ENCODE measurements around the gene A3GALT2.

DNA sequence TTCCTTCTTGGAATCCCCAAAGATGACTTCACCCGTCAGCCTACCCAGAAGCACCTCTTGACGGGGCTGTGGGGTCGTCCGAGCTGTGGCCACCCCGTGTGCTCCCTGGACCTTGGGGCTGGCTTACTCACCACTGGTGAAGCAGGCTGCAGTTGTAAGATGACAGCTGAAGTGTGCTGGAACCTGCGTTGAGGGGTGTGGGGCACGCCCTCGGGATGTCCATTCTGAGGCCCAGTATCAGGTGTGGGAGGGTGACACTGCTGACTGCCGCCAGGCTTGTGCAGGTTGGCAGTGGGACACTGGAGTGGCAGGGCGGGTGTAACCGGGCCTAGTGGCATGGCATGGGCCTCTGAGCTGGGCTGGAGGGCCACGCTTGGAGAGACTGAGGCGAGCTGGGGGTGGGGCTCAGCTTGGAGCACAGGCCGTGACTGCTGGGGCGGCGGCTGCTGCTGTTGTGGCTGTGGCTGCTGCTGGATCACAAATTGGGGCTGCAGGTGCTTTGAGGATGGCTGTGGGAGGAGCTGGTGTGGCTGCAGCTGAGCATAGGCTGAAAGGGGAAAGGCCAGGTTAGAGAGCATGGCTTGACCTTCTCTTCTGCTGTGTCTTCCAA lies 33.9 kb upstream of the A3GALT2 start:
- TF ChIP-seq YY1 (IDR thresholded peaks at IDR 0.05; ENCODE audit: insufficient read depth, insufficient read length) (no peak), ZNF274 (IDR thresholded peaks at IDR 0.05; ENCODE audit: low read depth, low read length) (no peak), SUZ12 (IDR thresholded peaks at IDR 0.05; ENCODE audit: extremely low read depth, insufficient read depth, insufficient read length) (no peak)

All from NT2/D1 (cell line).